ENCODE data around the gene HNRNPA1. TPM values are rescaled to one million over a fixed set of nuclear protein-coding genes. Genes with fewer than 3 reads are reported as not detected.

Gene HNRNPA1
- total and polyA plus RNA-seq, 9 of the 15 experiments (the other 6 are each of a cell fraction or from before 2014, with no cell fraction given) = 1,166 to 2,703 (median 1,815) TPM

DNA sequence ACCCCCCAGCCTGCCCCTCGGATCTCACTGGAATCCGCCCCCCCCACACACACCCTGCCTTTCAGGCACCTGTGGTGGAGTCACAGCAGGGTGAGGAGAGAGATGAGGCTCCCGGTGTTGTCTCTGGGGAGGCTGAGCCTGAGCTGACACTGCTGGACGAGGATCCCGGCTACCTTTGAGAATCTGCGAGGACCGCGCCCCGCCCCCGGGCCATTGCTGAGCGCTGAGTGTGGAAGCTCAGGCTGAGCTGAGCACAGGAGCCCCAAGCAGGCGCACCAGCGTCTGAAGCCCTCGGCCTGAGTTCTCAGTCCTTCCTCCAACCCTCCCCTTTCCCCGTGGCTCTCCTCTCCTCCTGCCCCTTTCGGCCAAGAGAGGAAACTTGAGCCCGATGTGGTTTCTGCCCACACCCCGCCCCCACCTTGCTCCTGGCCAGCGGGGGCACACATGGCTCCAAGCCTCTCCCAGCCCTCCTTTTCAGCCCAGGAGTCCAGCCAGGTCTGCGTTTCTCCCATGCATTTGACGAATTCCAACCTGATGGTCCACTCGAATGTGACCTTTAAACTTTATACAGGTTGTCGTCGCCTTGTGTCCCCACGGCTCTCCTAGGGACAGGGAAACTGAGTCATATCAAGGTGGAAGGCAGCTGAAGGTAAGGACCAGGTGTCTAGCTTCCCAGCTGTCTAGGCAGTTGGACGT is 20.4 kb downstream of the HNRNPA1 start, which contains the start of gene NFE2 (continued):
- TF ChIP-seq, protein P1, sequence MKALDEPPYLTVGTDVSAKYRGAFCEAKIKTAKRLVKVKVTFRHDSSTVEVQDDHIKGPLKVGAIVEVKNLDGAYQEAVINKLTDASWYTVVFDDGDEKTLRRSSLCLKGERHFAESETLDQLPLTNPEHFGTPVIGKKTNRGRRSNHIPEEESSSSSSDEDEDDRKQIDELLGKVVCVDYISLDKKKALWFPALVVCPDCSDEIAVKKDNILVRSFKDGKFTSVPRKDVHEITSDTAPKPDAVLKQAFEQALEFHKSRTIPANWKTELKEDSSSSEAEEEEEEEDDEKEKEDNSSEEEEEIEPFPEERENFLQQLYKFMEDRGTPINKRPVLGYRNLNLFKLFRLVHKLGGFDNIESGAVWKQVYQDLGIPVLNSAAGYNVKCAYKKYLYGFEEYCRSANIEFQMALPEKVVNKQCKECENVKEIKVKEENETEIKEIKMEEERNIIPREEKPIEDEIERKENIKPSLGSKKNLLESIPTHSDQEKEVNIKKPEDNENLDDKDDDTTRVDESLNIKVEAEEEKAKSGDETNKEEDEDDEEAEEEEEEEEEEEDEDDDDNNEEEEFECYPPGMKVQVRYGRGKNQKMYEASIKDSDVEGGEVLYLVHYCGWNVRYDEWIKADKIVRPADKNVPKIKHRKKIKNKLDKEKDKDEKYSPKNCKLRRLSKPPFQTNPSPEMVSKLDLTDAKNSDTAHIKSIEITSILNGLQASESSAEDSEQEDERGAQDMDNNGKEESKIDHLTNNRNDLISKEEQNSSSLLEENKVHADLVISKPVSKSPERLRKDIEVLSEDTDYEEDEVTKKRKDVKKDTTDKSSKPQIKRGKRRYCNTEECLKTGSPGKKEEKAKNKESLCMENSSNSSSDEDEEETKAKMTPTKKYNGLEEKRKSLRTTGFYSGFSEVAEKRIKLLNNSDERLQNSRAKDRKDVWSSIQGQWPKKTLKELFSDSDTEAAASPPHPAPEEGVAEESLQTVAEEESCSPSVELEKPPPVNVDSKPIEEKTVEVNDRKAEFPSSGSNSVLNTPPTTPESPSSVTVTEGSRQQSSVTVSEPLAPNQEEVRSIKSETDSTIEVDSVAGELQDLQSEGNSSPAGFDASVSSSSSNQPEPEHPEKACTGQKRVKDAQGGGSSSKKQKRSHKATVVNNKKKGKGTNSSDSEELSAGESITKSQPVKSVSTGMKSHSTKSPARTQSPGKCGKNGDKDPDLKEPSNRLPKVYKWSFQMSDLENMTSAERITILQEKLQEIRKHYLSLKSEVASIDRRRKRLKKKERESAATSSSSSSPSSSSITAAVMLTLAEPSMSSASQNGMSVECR (CRISPR knock-in tag; IDR thresholded peaks at IDR 0.05) = peak; percentile 62
- TF ChIP-seq, protein P2, sequence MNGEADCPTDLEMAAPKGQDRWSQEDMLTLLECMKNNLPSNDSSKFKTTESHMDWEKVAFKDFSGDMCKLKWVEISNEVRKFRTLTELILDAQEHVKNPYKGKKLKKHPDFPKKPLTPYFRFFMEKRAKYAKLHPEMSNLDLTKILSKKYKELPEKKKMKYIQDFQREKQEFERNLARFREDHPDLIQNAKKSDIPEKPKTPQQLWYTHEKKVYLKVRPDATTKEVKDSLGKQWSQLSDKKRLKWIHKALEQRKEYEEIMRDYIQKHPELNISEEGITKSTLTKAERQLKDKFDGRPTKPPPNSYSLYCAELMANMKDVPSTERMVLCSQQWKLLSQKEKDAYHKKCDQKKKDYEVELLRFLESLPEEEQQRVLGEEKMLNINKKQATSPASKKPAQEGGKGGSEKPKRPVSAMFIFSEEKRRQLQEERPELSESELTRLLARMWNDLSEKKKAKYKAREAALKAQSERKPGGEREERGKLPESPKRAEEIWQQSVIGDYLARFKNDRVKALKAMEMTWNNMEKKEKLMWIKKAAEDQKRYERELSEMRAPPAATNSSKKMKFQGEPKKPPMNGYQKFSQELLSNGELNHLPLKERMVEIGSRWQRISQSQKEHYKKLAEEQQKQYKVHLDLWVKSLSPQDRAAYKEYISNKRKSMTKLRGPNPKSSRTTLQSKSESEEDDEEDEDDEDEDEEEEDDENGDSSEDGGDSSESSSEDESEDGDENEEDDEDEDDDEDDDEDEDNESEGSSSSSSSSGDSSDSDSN (IDR thresholded peaks at IDR 0.05; ENCODE audit: borderline replicate concordance in 1 of 2, low read depth in 2 of 2, low read length in 2 of 2) = peak; percentile 93 to 99; a peak in 3 of 4 replicates
- TF ChIP-seq KDM2B (CRISPR knock-in tag; IDR thresholded peaks at IDR 0.05) (no peak), ZNF707 (CRISPR knock-in tag; conservative IDR thresholded peaks at IDR 0.05) (no peak), RFX7 (CRISPR knock-in tag; IDR thresholded peaks at IDR 0.05) (no peak), ZC3H11A (IDR thresholded peaks at IDR 0.05; ENCODE audit: low read depth, low read length) (no peak), HSF4 (CRISPR knock-in tag; IDR thresholded peaks at IDR 0.05; ENCODE audit: borderline replicate concordance) (no peak; the same call in 1 of the 2 replicates)
- TF ChIP-seq, protein P3, sequence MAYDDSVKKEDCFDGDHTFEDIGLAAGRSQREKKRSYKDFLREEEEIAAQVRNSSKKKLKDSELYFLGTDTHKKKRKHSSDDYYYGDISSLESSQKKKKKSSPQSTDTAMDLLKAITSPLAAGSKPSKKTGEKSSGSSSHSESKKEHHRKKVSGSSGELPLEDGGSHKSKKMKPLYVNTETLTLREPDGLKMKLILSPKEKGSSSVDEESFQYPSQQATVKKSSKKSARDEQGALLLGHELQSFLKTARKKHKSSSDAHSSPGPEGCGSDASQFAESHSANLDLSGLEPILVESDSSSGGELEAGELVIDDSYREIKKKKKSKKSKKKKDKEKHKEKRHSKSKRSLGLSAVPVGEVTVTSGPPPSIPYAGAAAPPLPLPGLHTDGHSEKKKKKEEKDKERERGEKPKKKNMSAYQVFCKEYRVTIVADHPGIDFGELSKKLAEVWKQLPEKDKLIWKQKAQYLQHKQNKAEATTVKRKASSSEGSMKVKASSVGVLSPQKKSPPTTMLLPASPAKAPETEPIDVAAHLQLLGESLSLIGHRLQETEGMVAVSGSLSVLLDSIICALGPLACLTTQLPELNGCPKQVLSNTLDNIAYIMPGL (CRISPR knock-in tag; IDR thresholded peaks at IDR 0.05) = no peak
- TF ChIP-seq, protein P4, sequence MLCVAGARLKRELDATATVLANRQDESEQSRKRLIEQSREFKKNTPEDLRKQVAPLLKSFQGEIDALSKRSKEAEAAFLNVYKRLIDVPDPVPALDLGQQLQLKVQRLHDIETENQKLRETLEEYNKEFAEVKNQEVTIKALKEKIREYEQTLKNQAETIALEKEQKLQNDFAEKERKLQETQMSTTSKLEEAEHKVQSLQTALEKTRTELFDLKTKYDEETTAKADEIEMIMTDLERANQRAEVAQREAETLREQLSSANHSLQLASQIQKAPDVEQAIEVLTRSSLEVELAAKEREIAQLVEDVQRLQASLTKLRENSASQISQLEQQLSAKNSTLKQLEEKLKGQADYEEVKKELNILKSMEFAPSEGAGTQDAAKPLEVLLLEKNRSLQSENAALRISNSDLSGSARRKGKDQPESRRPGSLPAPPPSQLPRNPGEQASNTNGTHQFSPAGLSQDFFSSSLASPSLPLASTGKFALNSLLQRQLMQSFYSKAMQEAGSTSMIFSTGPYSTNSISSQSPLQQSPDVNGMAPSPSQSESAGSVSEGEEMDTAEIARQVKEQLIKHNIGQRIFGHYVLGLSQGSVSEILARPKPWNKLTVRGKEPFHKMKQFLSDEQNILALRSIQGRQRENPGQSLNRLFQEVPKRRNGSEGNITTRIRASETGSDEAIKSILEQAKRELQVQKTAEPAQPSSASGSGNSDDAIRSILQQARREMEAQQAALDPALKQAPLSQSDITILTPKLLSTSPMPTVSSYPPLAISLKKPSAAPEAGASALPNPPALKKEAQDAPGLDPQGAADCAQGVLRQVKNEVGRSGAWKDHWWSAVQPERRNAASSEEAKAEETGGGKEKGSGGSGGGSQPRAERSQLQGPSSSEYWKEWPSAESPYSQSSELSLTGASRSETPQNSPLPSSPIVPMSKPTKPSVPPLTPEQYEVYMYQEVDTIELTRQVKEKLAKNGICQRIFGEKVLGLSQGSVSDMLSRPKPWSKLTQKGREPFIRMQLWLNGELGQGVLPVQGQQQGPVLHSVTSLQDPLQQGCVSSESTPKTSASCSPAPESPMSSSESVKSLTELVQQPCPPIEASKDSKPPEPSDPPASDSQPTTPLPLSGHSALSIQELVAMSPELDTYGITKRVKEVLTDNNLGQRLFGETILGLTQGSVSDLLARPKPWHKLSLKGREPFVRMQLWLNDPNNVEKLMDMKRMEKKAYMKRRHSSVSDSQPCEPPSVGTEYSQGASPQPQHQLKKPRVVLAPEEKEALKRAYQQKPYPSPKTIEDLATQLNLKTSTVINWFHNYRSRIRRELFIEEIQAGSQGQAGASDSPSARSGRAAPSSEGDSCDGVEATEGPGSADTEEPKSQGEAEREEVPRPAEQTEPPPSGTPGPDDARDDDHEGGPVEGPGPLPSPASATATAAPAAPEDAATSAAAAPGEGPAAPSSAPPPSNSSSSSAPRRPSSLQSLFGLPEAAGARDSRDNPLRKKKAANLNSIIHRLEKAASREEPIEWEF (CRISPR knock-in tag; IDR thresholded peaks at IDR 0.05) = no peak
- TF ChIP-seq, protein P5, sequence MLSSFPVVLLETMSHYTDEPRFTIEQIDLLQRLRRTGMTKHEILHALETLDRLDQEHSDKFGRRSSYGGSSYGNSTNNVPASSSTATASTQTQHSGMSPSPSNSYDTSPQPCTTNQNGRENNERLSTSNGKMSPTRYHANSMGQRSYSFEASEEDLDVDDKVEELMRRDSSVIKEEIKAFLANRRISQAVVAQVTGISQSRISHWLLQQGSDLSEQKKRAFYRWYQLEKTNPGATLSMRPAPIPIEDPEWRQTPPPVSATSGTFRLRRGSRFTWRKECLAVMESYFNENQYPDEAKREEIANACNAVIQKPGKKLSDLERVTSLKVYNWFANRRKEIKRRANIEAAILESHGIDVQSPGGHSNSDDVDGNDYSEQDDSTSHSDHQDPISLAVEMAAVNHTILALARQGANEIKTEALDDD (IDR thresholded peaks at IDR 0.05) = no peak; the same call in 1 of the 2 replicates

Measured in K562 (cell line).